Lung (tissue), 12 donors: ENCODE data around the gene MRPL2. TPM values are rescaled to one million over a fixed set of nuclear protein-coding genes. Genes with fewer than 3 reads are reported as not detected.

Source experiments
- ATAC-seq: fragments of 200-7000 bp; cut with Tn5 transposase; one replicate; pipeline ENCODE4 v1.9.1; 2020; ENCODE audit warnings: moderate number of reproducible peaks; ENCODE audit not compliant: insufficient read depth, low FRiP score
- DNase-seq, 3 donors: peaks; one replicate each; pipeline ENCODE4 v3.0.0-alpha.2; 2013 to 2017
- H3K27ac ChIP-seq, 2 donors: one replicate each; pipeline ENCODE4 v1.5.1; 2013; ENCODE audit warnings: mild to moderate bottlenecking in 2 of 2, moderate library complexity in 2 of 2, control low read depth in 1 of 2, inconsistent platforms in 1 of 2, low read depth in 1 of 2, low read length in 1 of 2
- H3K27me3 ChIP-seq, 3 donors: one replicate each; pipeline ENCODE4 v1.5.1; 2013; ENCODE audit warnings: low read length in 2 of 3; ENCODE audit not compliant: control insufficient read depth in 3 of 3, insufficient read depth in 3 of 3
- H3K36me3 ChIP-seq, 4 donors: one replicate each; pipeline ENCODE4 v1.5.1; 2013; ENCODE audit warnings: low read length in 4 of 4, mild to moderate bottlenecking in 1 of 4, moderate library complexity in 1 of 4; ENCODE audit not compliant: control insufficient read depth in 4 of 4, insufficient read depth in 4 of 4
- H3K4me1 ChIP-seq, 5 donors: one replicate each; pipeline ENCODE4 v1.5.1; 2013; ENCODE audit warnings: low read length in 5 of 5, mild to moderate bottlenecking in 2 of 5, moderate library complexity in 1 of 5; ENCODE audit not compliant: control insufficient read depth in 5 of 5, insufficient read depth in 5 of 5
- H3K4me3 ChIP-seq: one replicate; pipeline ENCODE4 v1.5.1; 2013; ENCODE audit warnings: mild to moderate bottlenecking, control low read depth, moderate library complexity
- H3K9ac ChIP-seq, 2 donors: one replicate each; pipeline ENCODE4 v1.5.1; 2013; ENCODE audit warnings: low read length in 2 of 2, control low read depth in 1 of 2; ENCODE audit not compliant: insufficient read depth in 1 of 2
- H3K9me3 ChIP-seq, 4 donors: one replicate each; pipeline ENCODE4 v1.5.1; 2013; ENCODE audit warnings: low read length in 3 of 4, mild to moderate bottlenecking in 1 of 4, moderate library complexity in 1 of 4; ENCODE audit not compliant: control insufficient read depth in 4 of 4, insufficient read depth in 3 of 4
- CTCF ChIP-seq: IDR thresholded peaks from 2 replicates; pipeline ENCODE4 v1.5.1; 2012; ENCODE audit warnings: mild to moderate bottlenecking; ENCODE audit errors: control extremely low read depth, extremely low read depth
- WGBS, 2 donors: extraction: QIAGEN DNeasy Blood & Tissue Kit; methylation state at CpG; one replicate each; pipeline ENCODE4 v1.1.7; 2013; 5-methylcytosine and 5-hydroxymethylcytosine counted together
- polyA plus RNA-seq, 2 donors: library from polyadenylated mRNA; stranded (reverse); fragments of 200-250 nt; gene quantifications; one replicate each; pipeline ENCODE4 v1.2.1, GENCODE V29; 2013
- total RNA-seq, 2 donors: library from RNA; depleted of rRNA in 1 of 2; stranded (reverse); fragments of >200 nt in 1 of 2; gene quantifications; one replicate each; pipeline ENCODE4 v1.2.1, GENCODE V29; 2014 to 2021
- donor health status: control.
- donor health status: control.
- donor health status: Bipolar disorder and iron deficiency.
- donor health status: healthy.
- donor health status: DM: yes; HTN: yes; CAD: no.

Gene MRPL2
- total and polyA plus RNA-seq, 4 donors, result 11.5 to 84.0 (median 46.1) TPM

GRCh38 chr6:43093436-43094289 is 34.4 kb upstream of the MRPL2 start:
- ATAC-seq (no peak), DNase-seq (peak in 2 of 3 donors; percentile 44 to 50)
- peak overlapping the region in 1 of 2 donors; percentile 78 for H3K27ac ChIP-seq
- peak overlapping the region; percentile 18 to 47 for H3K9ac ChIP-seq
- H3K27me3 ChIP-seq, result no peaks in the 10 kb centered on the region
- WGBS, 2 donors, result 48 to 78% methylated on average over 9 of the region's 9 CpGs
- peaks cover 0 to 82% (median 48%) of the 10 kb centered on the region in 5 donors for H3K4me1 ChIP-seq
- H3K9me3 ChIP-seq, result peaks cover 0 to 1% (median 0%) of the 10 kb centered on the region in 4 donors
- TF ChIP-seq CTCF, result no peak
- H3K4me3 ChIP-seq, result no peak overlapping the region
- H3K36me3 ChIP-seq, result peaks cover 0 to 2% (median 0%) of the 10 kb centered on the region in 4 donors

DNA sequence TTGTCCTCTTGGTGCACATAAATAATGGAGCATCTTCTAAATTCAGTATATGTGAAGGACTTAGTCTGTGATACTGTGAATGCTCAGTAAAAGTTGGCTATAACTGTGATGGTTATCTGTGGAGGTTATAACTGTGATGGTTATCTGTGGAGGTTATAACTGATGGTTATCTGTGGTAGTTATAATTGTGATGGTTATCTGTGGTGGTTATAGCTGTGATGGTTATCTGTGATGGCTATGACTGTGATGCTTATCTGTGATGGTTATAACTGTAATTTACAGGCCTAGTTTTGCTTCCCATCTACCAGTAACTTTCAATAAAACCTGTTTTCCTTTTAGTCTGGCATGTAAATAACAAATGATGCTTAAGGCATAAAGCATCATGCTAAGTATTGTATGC is 33.4 kb upstream of the MRPL2 start:
- H3K4me1 ChIP-seq, result peaks cover 0 to 74% (median 46%) of the 10 kb centered on the region in 5 donors

DNA sequence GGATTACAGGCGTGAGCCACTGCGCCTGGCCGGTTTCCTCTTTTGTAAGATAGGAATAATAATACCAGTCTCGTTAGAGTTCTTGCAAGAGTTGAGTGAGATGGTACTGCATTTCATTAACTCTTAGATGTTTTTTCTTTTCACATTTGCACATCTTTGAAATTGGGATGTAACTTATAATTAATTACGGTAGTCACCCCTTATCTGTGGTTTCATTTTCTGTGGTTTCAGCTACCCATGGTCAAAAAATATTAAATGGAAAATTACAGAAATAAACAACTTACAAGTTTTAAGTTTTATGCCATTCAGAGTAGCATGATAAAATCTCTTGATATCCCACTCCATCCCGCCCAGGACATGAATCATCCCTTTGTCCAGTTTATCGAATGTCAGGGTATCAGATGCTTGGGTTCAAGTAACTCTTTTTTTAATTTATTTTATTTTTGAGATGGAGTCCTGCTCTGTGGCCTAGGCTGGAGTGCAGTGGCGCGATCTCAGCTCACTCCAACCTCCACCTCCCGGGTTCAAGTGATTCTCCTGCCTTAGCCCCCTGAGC is 32.3 kb upstream of the MRPL2 start:
- peaks cover 0 to 2% (median 0%) of the 10 kb centered on the region in 4 donors for H3K36me3 ChIP-seq
- no peak overlapping the region for H3K4me3 ChIP-seq
- TF ChIP-seq CTCF, result no peak
- no peak overlapping the region for H3K9ac ChIP-seq
- peaks cover 0 to 2% (median 0%) of the 10 kb centered on the region in 4 donors for H3K9me3 ChIP-seq
- peak overlapping the region in 1 of 2 donors; percentile 83 for H3K27ac ChIP-seq
- DNase-seq, result no peak
- 75% methylated on average over 10 of the region's 10 CpGs for WGBS, 2 donors
- ATAC-seq, result no peak
- H3K4me1 ChIP-seq, result peaks cover 0 to 69% (median 40%) of the 10 kb centered on the region in 5 donors
- H3K27me3 ChIP-seq, result no peaks in the 10 kb centered on the region

More for the DNA sequence above, 33.4 kb upstream of the MRPL2 start:
- no peak overlapping the region for H3K4me3 ChIP-seq
- H3K9ac ChIP-seq, result no peak overlapping the region
- no peaks in the 10 kb centered on the region for H3K27me3 ChIP-seq
- DNase-seq, result no peak
- no peak for TF ChIP-seq CTCF
- H3K27ac ChIP-seq, result no peak overlapping the region
- H3K36me3 ChIP-seq, result peaks cover 0 to 2% (median 0%) of the 10 kb centered on the region in 4 donors
- H3K9me3 ChIP-seq, result peaks cover 0 to 2% (median 0%) of the 10 kb centered on the region in 4 donors
- no peak for ATAC-seq
